ENCODE results near the gene SEMA5B. TPM values are rescaled to one million over a fixed set of nuclear protein-coding genes. Genes with fewer than 3 reads are reported as not detected.

Gene SEMA5B
- total RNA-seq, 1 donor from 2014 or later = not detected

GRCh38 chr3:123013876-123014275, 13.7 kb downstream of the SEMA5B start:
- Mint-ChIP-seq H3K27ac (no peak overlapping the region), H3K9me3 (no peaks in the 10 kb centered on the region), H3K36me3 (ENCODE audit: low read depth) (no peaks in the 10 kb centered on the region), H3K4me1 (ENCODE audit: low read depth) (no peaks in the 10 kb centered on the region), H3K4me3 (ENCODE audit: low read depth) (no peak overlapping the region), H3K27me3 (ENCODE audit: low read depth) (peaks cover 48% of the 10 kb centered on the region)
- no peak for DNase-seq (ENCODE audit: low spot score)
- intact Hi-C loops (cut with micrococcal nuclease) = no loop called here

- H3K27me3 Mint-ChIP-seq (ENCODE audit: low read depth) = peaks cover 53% of the 10 kb centered on the region
- intact Hi-C loops (cut with micrococcal nuclease) = no loop called here
These were observed 14.9 kb downstream of the SEMA5B start for GRCh38 chr3:123012652-123013051.

GRCh38 chr3:123011447-123011846, 16.1 kb downstream of the SEMA5B start:
- H3K4me3 Mint-ChIP-seq (ENCODE audit: low read depth) = no peak overlapping the region
- H3K9me3 Mint-ChIP-seq = no peaks in the 10 kb centered on the region
- no peaks in the 10 kb centered on the region for H3K4me1 Mint-ChIP-seq (ENCODE audit: low read depth)
- H3K27ac Mint-ChIP-seq = no peak overlapping the region
- no peaks in the 10 kb centered on the region for H3K36me3 Mint-ChIP-seq (ENCODE audit: low read depth)
- H3K27me3 Mint-ChIP-seq (ENCODE audit: low read depth) = peaks cover 62% of the 10 kb centered on the region
- DNase-seq (ENCODE audit: low spot score) = no peak
- intact Hi-C loops (cut with micrococcal nuclease) = no loop called here

More at GRCh38 chr3:123012652-123013051, 14.9 kb downstream of the SEMA5B start:
- DNase-seq (ENCODE audit: low spot score) = no peak
- H3K36me3 Mint-ChIP-seq (ENCODE audit: low read depth) = no peaks in the 10 kb centered on the region
- H3K9me3 Mint-ChIP-seq = no peaks in the 10 kb centered on the region
- no peak overlapping the region for H3K4me3 Mint-ChIP-seq (ENCODE audit: low read depth)
- no peaks in the 10 kb centered on the region for H3K4me1 Mint-ChIP-seq (ENCODE audit: low read depth)
- H3K27ac Mint-ChIP-seq = no peak overlapping the region

- peaks cover 59% of the 10 kb centered on the region for H3K27me3 Mint-ChIP-seq (ENCODE audit: low read depth)
- DNase-seq (ENCODE audit: low spot score) = no peak
- no peaks in the 10 kb centered on the region for H3K4me1 Mint-ChIP-seq (ENCODE audit: low read depth)
- no peak overlapping the region for H3K27ac Mint-ChIP-seq
- H3K4me3 Mint-ChIP-seq (ENCODE audit: low read depth) = no peak overlapping the region
- no peaks in the 10 kb centered on the region for H3K9me3 Mint-ChIP-seq
- intact Hi-C loops (cut with micrococcal nuclease) = no loop called here
- no peaks in the 10 kb centered on the region for H3K36me3 Mint-ChIP-seq (ENCODE audit: low read depth)
These were observed 18.7 kb downstream of the SEMA5B start for GRCh38 chr3:123008840-123009239.

GRCh38 chr3:123006609-123007008, 21.0 kb downstream of the SEMA5B start:
- Mint-ChIP-seq H3K9me3 (no peaks in the 10 kb centered on the region), H3K4me1 (ENCODE audit: low read depth) (peaks cover 2% of the 10 kb centered on the region), H3K27ac (no peak overlapping the region), H3K4me3 (ENCODE audit: low read depth) (no peak overlapping the region), H3K36me3 (ENCODE audit: low read depth) (no peaks in the 10 kb centered on the region), H3K27me3 (ENCODE audit: low read depth) (peaks cover 58% of the 10 kb centered on the region)
- intact Hi-C loops (cut with micrococcal nuclease) = no loop called here
- no peak for DNase-seq (ENCODE audit: low spot score)

- H3K9me3 Mint-ChIP-seq = no peaks in the 10 kb centered on the region
- H3K27ac Mint-ChIP-seq = no peak overlapping the region
- H3K27me3 Mint-ChIP-seq (ENCODE audit: low read depth) = peaks cover 56% of the 10 kb centered on the region
- intact Hi-C loops (cut with micrococcal nuclease) = no loop called here
- H3K4me3 Mint-ChIP-seq (ENCODE audit: low read depth) = no peak overlapping the region
- no peaks in the 10 kb centered on the region for H3K36me3 Mint-ChIP-seq (ENCODE audit: low read depth)
- no peak for DNase-seq (ENCODE audit: low spot score)
- H3K4me1 Mint-ChIP-seq (ENCODE audit: low read depth) = peaks cover 2% of the 10 kb centered on the region
These were observed 22.3 kb downstream of the SEMA5B start for GRCh38 chr3:123005291-123005690.

- no peak for DNase-seq (ENCODE audit: low spot score)
- Mint-ChIP-seq H3K4me3 (ENCODE audit: low read depth) (no peak overlapping the region), H3K36me3 (ENCODE audit: low read depth) (no peaks in the 10 kb centered on the region), H3K4me1 (ENCODE audit: low read depth) (peaks cover 2% of the 10 kb centered on the region), H3K27ac (no peak overlapping the region), H3K9me3 (no peaks in the 10 kb centered on the region), H3K27me3 (ENCODE audit: low read depth) (peaks cover 47% of the 10 kb centered on the region)
- intact Hi-C loops (cut with micrococcal nuclease) = no loop called here
These were observed 23.2 kb downstream of the SEMA5B start for GRCh38 chr3:123004201-123004918.

- H3K27me3 Mint-ChIP-seq (ENCODE audit: low read depth) = peaks cover 37% of the 10 kb centered on the region
- no peak overlapping the region for H3K27ac Mint-ChIP-seq
- intact Hi-C loops (cut with micrococcal nuclease) = no loop called here
- peaks cover 2% of the 10 kb centered on the region for H3K4me1 Mint-ChIP-seq (ENCODE audit: low read depth)
- H3K4me3 Mint-ChIP-seq (ENCODE audit: low read depth) = no peak overlapping the region
- H3K9me3 Mint-ChIP-seq = no peaks in the 10 kb centered on the region
- no peak for DNase-seq (ENCODE audit: low spot score)
- no peaks in the 10 kb centered on the region for H3K36me3 Mint-ChIP-seq (ENCODE audit: low read depth)
These were observed 24.6 kb downstream of the SEMA5B start for GRCh38 chr3:123002749-123003497.

GRCh38 chr3:123002100-123002748, 25.3 kb downstream of the SEMA5B start:
- H3K9me3 Mint-ChIP-seq = no peaks in the 10 kb centered on the region
- H3K27me3 Mint-ChIP-seq (ENCODE audit: low read depth) = peaks cover 30% of the 10 kb centered on the region
- H3K36me3 Mint-ChIP-seq (ENCODE audit: low read depth) = no peaks in the 10 kb centered on the region
- intact Hi-C loops (cut with micrococcal nuclease) = no loop called here
- H3K4me1 Mint-ChIP-seq (ENCODE audit: low read depth) = peaks cover 2% of the 10 kb centered on the region
- DNase-seq (ENCODE audit: low spot score) = no peak
- no peak overlapping the region for H3K4me3 Mint-ChIP-seq (ENCODE audit: low read depth)
- H3K27ac Mint-ChIP-seq = no peak overlapping the region

GRCh38 chr3:122998856-122999255, 28.7 kb downstream of the SEMA5B start:
- Mint-ChIP-seq H3K27me3 (ENCODE audit: low read depth) (peaks cover 13% of the 10 kb centered on the region), H3K27ac (no peak overlapping the region), H3K9me3 (no peaks in the 10 kb centered on the region), H3K4me3 (ENCODE audit: low read depth) (no peak overlapping the region), H3K36me3 (ENCODE audit: low read depth) (no peaks in the 10 kb centered on the region), H3K4me1 (ENCODE audit: low read depth) (peaks cover 2% of the 10 kb centered on the region)
- DNase-seq (ENCODE audit: low spot score) = no peak
- intact Hi-C loops (cut with micrococcal nuclease) = no loop called here

- no peaks in the 10 kb centered on the region for H3K36me3 Mint-ChIP-seq (ENCODE audit: low read depth)
- H3K4me3 Mint-ChIP-seq (ENCODE audit: low read depth) = no peak overlapping the region
- H3K9me3 Mint-ChIP-seq = no peaks in the 10 kb centered on the region
- H3K27me3 Mint-ChIP-seq (ENCODE audit: low read depth) = peaks cover 16% of the 10 kb centered on the region
- H3K4me1 Mint-ChIP-seq (ENCODE audit: low read depth) = peaks cover 2% of the 10 kb centered on the region
- no peak for DNase-seq (ENCODE audit: low spot score)
- intact Hi-C loops (cut with micrococcal nuclease) = no loop called here
- no peak overlapping the region for H3K27ac Mint-ChIP-seq
These were observed 29.4 kb downstream of the SEMA5B start for GRCh38 chr3:122998206-122998605.

- no peak for DNase-seq (ENCODE audit: low spot score)
- Mint-ChIP-seq H3K36me3 (ENCODE audit: low read depth) (no peaks in the 10 kb centered on the region), H3K27ac (no peak overlapping the region), H3K9me3 (no peaks in the 10 kb centered on the region), H3K4me1 (ENCODE audit: low read depth) (no peaks in the 10 kb centered on the region), H3K4me3 (ENCODE audit: low read depth) (no peak overlapping the region), H3K27me3 (ENCODE audit: low read depth) (peaks cover 8% of the 10 kb centered on the region)
- intact Hi-C loops (cut with micrococcal nuclease) = no loop called here
These were observed 31.5 kb downstream of the SEMA5B start for GRCh38 chr3:122996038-122996580.

- Mint-ChIP-seq H3K36me3 (ENCODE audit: low read depth) (no peaks in the 10 kb centered on the region), H3K27ac (no peak overlapping the region), H3K9me3 (no peaks in the 10 kb centered on the region), H3K27me3 (ENCODE audit: low read depth) (peaks cover 17% of the 10 kb centered on the region), H3K4me1 (ENCODE audit: low read depth) (no peaks in the 10 kb centered on the region), H3K4me3 (ENCODE audit: low read depth) (no peak overlapping the region)
- intact Hi-C loops (cut with micrococcal nuclease) = no loop called here
- DNase-seq (ENCODE audit: low spot score) = no peak
These were observed 32.6 kb downstream of the SEMA5B start for GRCh38 chr3:122994954-122995353.
